ENCODE data around the gene PURB. TPM values are rescaled to one million over a fixed set of nuclear protein-coding genes. Genes with fewer than 3 reads are reported as not detected.
"Not testable (repeated sequence)": the region's sequence is repeated elsewhere in the genome, so short reads cannot be mapped to it uniquely, and the experiment has no call there.

PURB gene
- total and polyA plus RNA-seq, 4 donors, result 0.92 to 11.4 (median 5.8) TPM

DNA sequence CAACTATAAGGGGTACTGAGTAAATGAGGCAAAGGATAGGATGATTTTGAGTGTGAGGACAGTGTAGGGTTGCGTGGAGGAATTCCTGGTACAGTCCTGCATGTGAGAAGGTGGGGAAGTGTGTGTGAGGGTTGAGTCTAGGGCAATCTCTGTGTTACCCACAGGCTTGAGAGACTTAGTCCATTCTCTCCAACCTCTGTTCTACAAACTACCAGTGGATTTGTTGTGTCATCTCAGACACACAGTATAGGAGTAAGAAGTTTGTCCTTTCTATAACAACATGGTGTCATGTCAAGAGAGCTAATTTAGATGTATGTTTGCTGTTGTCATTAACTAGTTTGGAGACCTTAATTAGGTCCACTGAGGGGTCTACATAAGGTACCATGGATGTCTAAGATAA is 12.5 kb downstream of the PURB start:
- TF ChIP-seq RXRA (IDR thresholded peaks at IDR 0.05) (no peak), TAF1 (conservative IDR thresholded peaks at IDR 0.05) (no peak), FOXA2 (IDR thresholded peaks at IDR 0.05) (no peak), FOXA1 (IDR thresholded peaks at IDR 0.05) (no peak), YY1 (IDR thresholded peaks at IDR 0.05) (no peak), RAD21 (IDR thresholded peaks at IDR 0.05) (no peak), SP1 (IDR thresholded peaks at IDR 0.05) (no peak), HNF4G (IDR thresholded peaks at IDR 0.05) (no peak), GABPA (IDR thresholded peaks at IDR 0.05 in 1 of 2, conservative IDR thresholded peaks at IDR 0.05 in 1 of 2) (no peak), JUND (IDR thresholded peaks at IDR 0.05) (no peak)
- TF ChIP-seq, protein P1, sequence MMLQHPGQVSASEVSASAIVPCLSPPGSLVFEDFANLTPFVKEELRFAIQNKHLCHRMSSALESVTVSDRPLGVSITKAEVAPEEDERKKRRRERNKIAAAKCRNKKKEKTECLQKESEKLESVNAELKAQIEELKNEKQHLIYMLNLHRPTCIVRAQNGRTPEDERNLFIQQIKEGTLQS (IDR thresholded peaks at IDR 0.05), result no peak
- TF ChIP-seq, protein P2, sequence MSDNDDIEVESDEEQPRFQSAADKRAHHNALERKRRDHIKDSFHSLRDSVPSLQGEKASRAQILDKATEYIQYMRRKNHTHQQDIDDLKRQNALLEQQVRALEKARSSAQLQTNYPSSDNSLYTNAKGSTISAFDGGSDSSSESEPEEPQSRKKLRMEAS (IDR thresholded peaks at IDR 0.05), result no peak
- TF ChIP-seq, protein P3, sequence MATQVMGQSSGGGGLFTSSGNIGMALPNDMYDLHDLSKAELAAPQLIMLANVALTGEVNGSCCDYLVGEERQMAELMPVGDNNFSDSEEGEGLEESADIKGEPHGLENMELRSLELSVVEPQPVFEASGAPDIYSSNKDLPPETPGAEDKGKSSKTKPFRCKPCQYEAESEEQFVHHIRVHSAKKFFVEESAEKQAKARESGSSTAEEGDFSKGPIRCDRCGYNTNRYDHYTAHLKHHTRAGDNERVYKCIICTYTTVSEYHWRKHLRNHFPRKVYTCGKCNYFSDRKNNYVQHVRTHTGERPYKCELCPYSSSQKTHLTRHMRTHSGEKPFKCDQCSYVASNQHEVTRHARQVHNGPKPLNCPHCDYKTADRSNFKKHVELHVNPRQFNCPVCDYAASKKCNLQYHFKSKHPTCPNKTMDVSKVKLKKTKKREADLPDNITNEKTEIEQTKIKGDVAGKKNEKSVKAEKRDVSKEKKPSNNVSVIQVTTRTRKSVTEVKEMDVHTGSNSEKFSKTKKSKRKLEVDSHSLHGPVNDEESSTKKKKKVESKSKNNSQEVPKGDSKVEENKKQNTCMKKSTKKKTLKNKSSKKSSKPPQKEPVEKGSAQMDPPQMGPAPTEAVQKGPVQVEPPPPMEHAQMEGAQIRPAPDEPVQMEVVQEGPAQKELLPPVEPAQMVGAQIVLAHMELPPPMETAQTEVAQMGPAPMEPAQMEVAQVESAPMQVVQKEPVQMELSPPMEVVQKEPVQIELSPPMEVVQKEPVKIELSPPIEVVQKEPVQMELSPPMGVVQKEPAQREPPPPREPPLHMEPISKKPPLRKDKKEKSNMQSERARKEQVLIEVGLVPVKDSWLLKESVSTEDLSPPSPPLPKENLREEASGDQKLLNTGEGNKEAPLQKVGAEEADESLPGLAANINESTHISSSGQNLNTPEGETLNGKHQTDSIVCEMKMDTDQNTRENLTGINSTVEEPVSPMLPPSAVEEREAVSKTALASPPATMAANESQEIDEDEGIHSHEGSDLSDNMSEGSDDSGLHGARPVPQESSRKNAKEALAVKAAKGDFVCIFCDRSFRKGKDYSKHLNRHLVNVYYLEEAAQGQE (IDR thresholded peaks at IDR 0.05), result no peak
- TF ChIP-seq, protein P4, sequence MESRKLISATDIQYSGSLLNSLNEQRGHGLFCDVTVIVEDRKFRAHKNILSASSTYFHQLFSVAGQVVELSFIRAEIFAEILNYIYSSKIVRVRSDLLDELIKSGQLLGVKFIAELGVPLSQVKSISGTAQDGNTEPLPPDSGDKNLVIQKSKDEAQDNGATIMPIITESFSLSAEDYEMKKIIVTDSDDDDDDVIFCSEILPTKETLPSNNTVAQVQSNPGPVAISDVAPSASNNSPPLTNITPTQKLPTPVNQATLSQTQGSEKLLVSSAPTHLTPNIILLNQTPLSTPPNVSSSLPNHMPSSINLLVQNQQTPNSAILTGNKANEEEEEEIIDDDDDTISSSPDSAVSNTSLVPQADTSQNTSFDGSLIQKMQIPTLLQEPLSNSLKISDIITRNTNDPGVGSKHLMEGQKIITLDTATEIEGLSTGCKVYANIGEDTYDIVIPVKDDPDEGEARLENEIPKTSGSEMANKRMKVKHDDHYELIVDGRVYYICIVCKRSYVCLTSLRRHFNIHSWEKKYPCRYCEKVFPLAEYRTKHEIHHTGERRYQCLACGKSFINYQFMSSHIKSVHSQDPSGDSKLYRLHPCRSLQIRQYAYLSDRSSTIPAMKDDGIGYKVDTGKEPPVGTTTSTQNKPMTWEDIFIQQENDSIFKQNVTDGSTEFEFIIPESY (IDR thresholded peaks at IDR 0.05), result no peak
- WGBS, result 98% methylated on average over 1 of the region's 1 CpG

DNA sequence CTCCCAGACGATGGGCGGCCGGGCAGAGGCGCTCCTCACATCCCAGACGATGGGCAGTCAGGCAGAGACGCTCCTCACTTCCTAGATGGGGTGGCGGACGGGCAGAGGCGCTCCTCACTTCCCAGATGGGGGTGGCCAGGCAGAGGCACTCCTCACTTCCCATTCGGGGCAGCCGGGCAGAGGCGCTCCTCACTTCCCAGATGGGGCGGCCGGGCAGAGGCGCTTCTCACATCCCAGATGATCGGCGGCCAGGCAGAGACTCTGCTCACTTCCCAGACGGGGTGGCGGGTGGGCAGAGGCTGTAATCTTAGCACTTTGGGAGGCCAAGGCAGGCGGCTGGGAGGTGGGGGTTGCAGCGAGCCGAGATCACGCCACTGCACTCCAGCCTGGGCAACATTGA is 13.4 kb downstream of the PURB start:
- WGBS, result 94% methylated on average over 23 of the region's 23 CpGs

More for the DNA sequence above, 12.5 kb downstream of the PURB start:
- no peaks in the 10 kb centered on the region for H3K27me3 ChIP-seq (ENCODE audit: control insufficient read depth in 4 of 4, insufficient read depth in 4 of 4, low read length in 3 of 4)
- H3K4me1 ChIP-seq (ENCODE audit: control insufficient read depth in 4 of 4, insufficient read depth in 4 of 4, low read length in 3 of 4), result no peaks in the 10 kb centered on the region
- H3K27ac ChIP-seq (ENCODE audit: low read depth in 1 of 2, low read length in 2 of 2), result no peak overlapping the region
- H3K36me3 ChIP-seq (ENCODE audit: control insufficient read depth in 4 of 4, insufficient read depth in 3 of 4, low read depth in 1 of 4, low read length in 3 of 4), result no peaks in the 10 kb centered on the region
- no peaks in the 10 kb centered on the region for H3K9me3 ChIP-seq (ENCODE audit: control insufficient read depth in 4 of 4, low read length in 3 of 4)
- no peak overlapping the region for H3K9ac ChIP-seq (ENCODE audit: low read depth in 1 of 2, low read length in 2 of 2)
- no peak for DNase-seq (ENCODE audit: low spot score)
- H3K4me3 ChIP-seq (ENCODE audit: low read depth in 1 of 3, low read length in 3 of 3), result no peak overlapping the region

DNA sequence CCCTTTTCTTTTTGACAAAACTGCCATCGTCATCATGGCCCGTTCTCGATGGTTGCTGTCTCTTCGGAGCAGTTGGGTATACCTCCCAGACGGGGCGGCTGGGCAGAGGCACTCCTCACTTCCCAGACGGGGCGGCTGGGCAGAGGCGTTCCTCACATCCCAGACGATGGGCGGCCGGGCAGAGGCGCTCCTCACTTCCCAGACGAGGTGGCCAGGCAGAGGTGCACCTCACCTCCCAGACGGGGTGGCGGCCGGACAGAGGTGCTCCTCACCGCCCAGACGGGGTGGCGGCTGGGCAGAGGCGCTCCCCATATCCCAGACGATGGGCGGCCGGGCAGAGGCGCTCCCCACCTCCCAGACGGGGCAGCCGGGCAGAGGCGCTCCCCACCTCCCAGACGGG is 14.6 kb downstream of the PURB start:
- H3K27me3 ChIP-seq (ENCODE audit: control insufficient read depth in 4 of 4, insufficient read depth in 4 of 4, low read length in 3 of 4); H3K4me1 ChIP-seq (ENCODE audit: control insufficient read depth in 4 of 4, insufficient read depth in 4 of 4, low read length in 3 of 4); H3K36me3 ChIP-seq (ENCODE audit: control insufficient read depth in 4 of 4, insufficient read depth in 3 of 4, low read depth in 1 of 4, low read length in 3 of 4); H3K9ac ChIP-seq (ENCODE audit: low read depth in 1 of 2, low read length in 2 of 2); H3K4me3 ChIP-seq (ENCODE audit: low read depth in 1 of 3, low read length in 3 of 3); DNase-seq (ENCODE audit: low spot score); H3K9me3 ChIP-seq (ENCODE audit: control insufficient read depth in 4 of 4, low read length in 3 of 4); H3K27ac ChIP-seq (ENCODE audit: low read depth in 1 of 2, low read length in 2 of 2): not testable (repeated sequence)
- 91% methylated on average over 28 of the region's 29 CpGs for WGBS

More for the DNA sequence above, 13.4 kb downstream of the PURB start:
- not testable (repeated sequence) for H3K4me1 ChIP-seq (ENCODE audit: control insufficient read depth in 4 of 4, insufficient read depth in 4 of 4, low read length in 3 of 4); H3K9ac ChIP-seq (ENCODE audit: low read depth in 1 of 2, low read length in 2 of 2); H3K27ac ChIP-seq (ENCODE audit: low read depth in 1 of 2, low read length in 2 of 2); H3K4me3 ChIP-seq (ENCODE audit: low read depth in 1 of 3, low read length in 3 of 3); H3K36me3 ChIP-seq (ENCODE audit: control insufficient read depth in 4 of 4, insufficient read depth in 3 of 4, low read depth in 1 of 4, low read length in 3 of 4); H3K27me3 ChIP-seq (ENCODE audit: control insufficient read depth in 4 of 4, insufficient read depth in 4 of 4, low read length in 3 of 4); H3K9me3 ChIP-seq (ENCODE audit: control insufficient read depth in 4 of 4, low read length in 3 of 4); DNase-seq (ENCODE audit: low spot score)

DNA sequence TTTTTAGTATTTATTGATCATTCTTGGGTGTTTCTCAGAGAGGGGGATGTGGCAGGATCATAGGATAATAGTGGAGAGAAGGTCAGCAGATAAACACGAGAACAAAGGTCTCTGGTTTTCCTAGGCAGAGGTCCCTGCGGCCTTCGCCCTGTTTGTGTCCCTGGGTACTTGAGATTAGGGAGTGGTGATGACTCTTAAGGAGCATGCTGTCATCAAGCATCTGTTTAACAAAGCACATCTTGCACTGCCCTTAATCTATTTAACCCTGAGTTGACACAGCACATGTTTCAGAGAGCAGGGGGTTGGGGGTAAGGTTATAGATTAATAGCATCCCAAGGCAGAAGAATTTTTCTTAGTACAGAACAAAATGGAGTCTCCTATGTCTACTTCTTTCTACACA is 15.0 kb downstream of the PURB start:
- H3K9ac ChIP-seq (ENCODE audit: low read depth in 1 of 2, low read length in 2 of 2); H3K27ac ChIP-seq (ENCODE audit: low read depth in 1 of 2, low read length in 2 of 2); H3K4me3 ChIP-seq (ENCODE audit: low read depth in 1 of 3, low read length in 3 of 3); H3K36me3 ChIP-seq (ENCODE audit: control insufficient read depth in 4 of 4, insufficient read depth in 3 of 4, low read depth in 1 of 4, low read length in 3 of 4); DNase-seq (ENCODE audit: low spot score); H3K9me3 ChIP-seq (ENCODE audit: control insufficient read depth in 4 of 4, low read length in 3 of 4); H3K27me3 ChIP-seq (ENCODE audit: control insufficient read depth in 4 of 4, insufficient read depth in 4 of 4, low read length in 3 of 4); H3K4me1 ChIP-seq (ENCODE audit: control insufficient read depth in 4 of 4, insufficient read depth in 4 of 4, low read length in 3 of 4): not testable (repeated sequence)
- WGBS, result 90% methylated on average over 3 of the region's 3 CpGs

Measured in liver (tissue), 9 donors.